ENCODE results near the gene PROKR1.
"Not testable (repeated sequence)": the region's sequence is repeated elsewhere in the genome, so short reads cannot be mapped to it uniquely, and the experiment has no call there.

The PROKR1 gene

DNA sequence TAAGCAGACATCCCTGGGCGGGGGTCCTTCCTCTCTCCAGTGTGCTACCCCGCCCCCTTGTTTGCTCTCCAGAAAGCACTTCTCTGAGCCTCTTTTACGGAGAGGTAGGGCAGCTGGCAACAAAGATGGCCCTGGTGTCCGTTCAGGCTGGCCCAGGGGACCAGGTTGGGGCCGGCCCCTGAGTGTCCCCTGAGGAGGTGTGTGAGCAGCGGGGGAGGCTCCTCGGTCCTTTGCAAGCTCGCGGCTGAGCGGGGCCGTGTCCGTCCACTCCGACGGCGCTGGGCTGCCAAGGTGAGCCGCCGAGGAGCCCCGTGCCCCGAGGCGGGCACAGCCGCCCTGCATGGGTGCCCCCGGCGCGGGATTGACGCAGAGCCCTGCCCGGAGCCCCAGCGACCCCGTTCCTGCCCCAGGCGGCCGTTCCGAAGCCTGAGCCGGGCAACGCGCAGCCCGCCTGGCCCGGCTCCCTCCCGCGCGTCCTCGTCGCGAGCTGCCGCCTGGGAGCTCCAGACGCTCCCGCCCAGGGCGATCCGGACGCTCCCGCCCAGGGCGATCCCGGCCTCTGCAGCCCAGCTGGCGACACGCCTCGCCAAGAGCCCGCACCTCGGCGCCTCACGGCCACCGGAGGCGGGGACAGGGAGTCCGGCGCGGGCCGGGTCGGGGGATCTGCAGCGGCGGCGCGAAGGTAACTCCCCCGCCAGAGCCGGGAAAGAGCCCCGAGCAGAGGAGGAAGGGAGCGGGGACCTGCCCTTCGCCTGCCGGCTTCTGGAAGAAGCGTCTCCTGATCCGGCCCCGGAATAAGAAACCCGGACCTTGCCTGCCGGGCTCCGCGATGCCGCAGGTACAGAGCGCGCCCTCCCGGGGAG lies at the start of gene PROKR1:
TSS of gene PROKR1 (plus strand) at position 569 of the 863 bp plus-strand sequence. CDS start 2,243 bp downstream, outside the sequence.
- FAIRE-seq (no peak), DNase-seq (ENCODE audit: insufficient read length, low spot score) (no peak)
- TF ChIP-seq POLR2A (IDR thresholded peaks at IDR 0.05; ENCODE audit: low read depth, low read length): no peak

DNA sequence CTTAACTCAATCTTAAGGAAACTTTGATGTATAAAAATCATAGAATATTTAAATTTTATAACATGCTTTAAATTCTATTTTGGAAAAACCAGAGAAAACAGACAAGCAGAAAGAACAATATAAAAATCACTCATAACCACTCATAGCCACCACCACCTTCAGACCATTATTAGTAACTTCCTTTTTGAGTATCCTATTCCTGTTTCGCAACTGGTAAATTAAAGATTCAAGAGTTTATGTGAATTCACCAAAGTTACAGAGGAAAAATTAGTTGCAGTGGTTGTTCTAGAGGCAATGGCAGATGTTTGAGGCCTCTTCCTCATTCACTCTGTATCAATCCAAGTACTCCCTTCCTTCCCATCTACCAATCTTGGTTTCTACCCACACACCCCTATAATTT lies 49.3 kb upstream of the PROKR1 start:
- FAIRE-seq (no peak), DNase-seq (ENCODE audit: insufficient read length, low spot score) (no peak)
- TF ChIP-seq POLR2A (IDR thresholded peaks at IDR 0.05; ENCODE audit: low read depth, low read length): no peak

GRCh38 chr2:68594674-68595492 lies 48.5 kb upstream of the PROKR1 start:
- peak; percentile 9 for DNase-seq (ENCODE audit: insufficient read length, low spot score)
- TF ChIP-seq POLR2A (IDR thresholded peaks at IDR 0.05; ENCODE audit: low read depth, low read length): no peak
- peak; percentile 68 for FAIRE-seq

DNA sequence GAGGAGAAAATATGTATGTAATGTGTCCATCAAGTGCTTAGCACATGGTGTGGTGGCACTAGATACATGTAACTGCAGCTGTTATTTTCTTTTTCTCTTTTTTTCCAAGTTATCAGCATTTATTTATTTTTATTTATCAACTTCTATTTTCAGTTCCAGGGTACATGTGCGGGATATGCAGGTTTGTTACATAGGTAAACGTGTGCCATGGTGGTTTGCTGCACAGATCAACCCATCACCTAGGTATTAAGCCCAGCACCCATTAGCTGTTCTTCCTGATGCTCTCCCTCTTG lies 47.9 kb upstream of the PROKR1 start:
- FAIRE-seq; DNase-seq (ENCODE audit: insufficient read length, low spot score): not testable (repeated sequence)

GRCh38 chr2:68600495-68600894 lies 42.9 kb upstream of the PROKR1 start:
- not testable (repeated sequence) for FAIRE-seq; DNase-seq (ENCODE audit: insufficient read length, low spot score)

- no peak for FAIRE-seq
- DNase-seq (ENCODE audit: insufficient read length, low spot score): no peak
- TF ChIP-seq POLR2A (IDR thresholded peaks at IDR 0.05; ENCODE audit: low read depth, low read length): no peak
These were observed 40.3 kb upstream of the PROKR1 start for GRCh38 chr2:68603059-68603458.

GRCh38 chr2:68604077-68604476 lies 39.3 kb upstream of the PROKR1 start:
- DNase-seq (ENCODE audit: insufficient read length, low spot score): no peak
- TF ChIP-seq POLR2A (IDR thresholded peaks at IDR 0.05; ENCODE audit: low read depth, low read length): no peak
- no peak for FAIRE-seq

- TF ChIP-seq POLR2A (IDR thresholded peaks at IDR 0.05; ENCODE audit: low read depth, low read length): no peak
- DNase-seq (ENCODE audit: insufficient read length, low spot score): no peak
- no peak for FAIRE-seq
These were observed 37.4 kb upstream of the PROKR1 start for GRCh38 chr2:68605939-68606338.

- DNase-seq (ENCODE audit: insufficient read length, low spot score) (no peak), FAIRE-seq (no peak)
- TF ChIP-seq POLR2A (IDR thresholded peaks at IDR 0.05; ENCODE audit: low read depth, low read length): no peak
These were observed 36.6 kb upstream of the PROKR1 start for GRCh38 chr2:68606759-68607158.

- no peak for TF ChIP-seq POLR2A (IDR thresholded peaks at IDR 0.05; ENCODE audit: low read depth, low read length)
- FAIRE-seq (no peak), DNase-seq (ENCODE audit: insufficient read length, low spot score) (no peak)
These were observed 35.5 kb upstream of the PROKR1 start for GRCh38 chr2:68607837-68608236.

DNA sequence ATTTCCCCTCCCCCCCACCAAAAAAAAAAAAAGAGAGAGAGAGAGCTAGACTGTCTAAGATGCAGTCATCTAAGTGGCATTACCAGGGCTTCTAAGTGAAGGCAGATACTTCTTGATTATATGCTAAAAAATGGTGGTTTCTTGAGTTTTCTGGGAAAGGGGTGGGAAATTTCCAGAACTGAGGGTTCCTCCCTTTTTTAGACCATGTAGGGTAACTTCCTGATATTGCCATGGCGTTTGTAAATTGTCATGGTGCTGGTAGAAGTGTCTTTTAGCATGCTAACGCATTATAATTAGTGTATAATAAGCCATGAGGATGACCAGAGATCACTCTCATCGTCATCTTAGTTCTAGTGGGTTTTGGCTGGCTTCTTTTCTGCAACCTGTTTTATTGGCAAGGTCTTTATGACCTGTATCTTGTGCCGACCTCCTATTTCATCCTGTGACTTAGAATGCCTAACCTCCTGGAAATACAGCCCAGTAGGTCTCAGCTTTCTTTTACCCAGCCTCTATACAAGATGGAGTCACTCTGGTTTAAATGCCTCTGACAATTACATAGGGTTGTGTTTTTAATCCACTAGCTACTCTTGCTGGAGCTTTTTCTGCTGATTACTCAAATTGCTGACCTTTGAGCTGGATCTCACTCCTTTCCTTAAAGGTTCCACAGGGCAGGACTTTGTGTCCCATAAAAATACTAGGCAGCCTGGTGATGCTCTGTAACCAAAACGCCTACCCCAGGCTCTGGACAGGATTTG lies 30.4 kb upstream of the PROKR1 start:
- DNase-seq (ENCODE audit: insufficient read length, low spot score) (no peak), FAIRE-seq (no peak)
- TF ChIP-seq POLR2A (IDR thresholded peaks at IDR 0.05; ENCODE audit: low read depth, low read length): no peak

GRCh38 chr2:68620772-68621171 lies 22.6 kb upstream of the PROKR1 start:
- no peak for FAIRE-seq
- TF ChIP-seq POLR2A (IDR thresholded peaks at IDR 0.05; ENCODE audit: low read depth, low read length): no peak
- DNase-seq (ENCODE audit: insufficient read length, low spot score): no peak

GRCh38 chr2:68623820-68624219 lies 19.6 kb upstream of the PROKR1 start:
- no peak for TF ChIP-seq POLR2A (IDR thresholded peaks at IDR 0.05; ENCODE audit: low read depth, low read length)
- FAIRE-seq (no peak), DNase-seq (ENCODE audit: insufficient read length, low spot score) (no peak)

DNA sequence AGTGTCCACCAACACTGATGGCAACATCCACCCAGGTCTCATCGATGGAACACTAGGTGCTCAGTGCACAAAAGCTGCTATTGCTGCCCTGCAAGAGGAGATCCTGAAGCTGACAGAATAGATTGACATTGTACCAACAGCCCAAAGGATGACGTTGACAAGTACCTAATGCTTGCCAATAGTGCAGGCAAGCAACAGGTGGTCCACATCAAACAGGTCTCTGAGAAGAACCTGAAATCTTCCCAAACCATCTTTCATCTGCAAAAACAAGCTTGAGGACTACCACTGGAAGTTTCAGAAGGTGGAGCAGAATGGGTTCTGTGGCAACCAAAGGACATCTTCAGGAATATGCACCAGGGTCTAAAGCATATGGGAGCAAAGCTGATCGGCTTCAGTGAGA lies 15.8 kb upstream of the PROKR1 start:
- TF ChIP-seq POLR2A (IDR thresholded peaks at IDR 0.05; ENCODE audit: low read depth, low read length): no peak
- FAIRE-seq (no peak), DNase-seq (ENCODE audit: insufficient read length, low spot score) (no peak)

Data from H54 (cell line).